PC-3 (cell line): ENCODE data around the gene TIE1. TPM values are rescaled to one million over a fixed set of nuclear protein-coding genes. Genes with fewer than 3 reads are reported as not detected.

Source experiments
- ATAC-seq: fragments of 200-7000 bp; cut with Tn5 transposase; 2 replicates; pipeline ENCODE4 v1.9.1; 2020; ENCODE audit warnings: mild to moderate bottlenecking, moderate library complexity
- BruUV-seq: library from RNA; stranded (reverse); fragments of 400-500 nt; replicated peaks from 2 replicates; lab custom pipeline; 2021; lab: Mats Ljungman, UMichigan
- CTCF ChIA-PET: fragments of 300-600 bp; sonication (Branson Sonifier 250); formaldehyde crosslinking; loops from one replicate; lab custom pipeline; 2022; ENCODE audit warnings: antibody characterized with exemption; lab: Charles Lee
- POLR2A ChIA-PET: fragments of 300-600 bp; sonication (Branson Sonifier 250); formaldehyde crosslinking; loops from one replicate; lab custom pipeline; 2022; ENCODE audit warnings: antibody characterized with exemption; ENCODE audit not compliant: unreplicated experiment; lab: Charles Lee
- DNase-seq: peaks from one replicate; pipeline ENCODE4 v3.0.0-alpha.2; 2015
- H2AFZ ChIP-seq: fragments of 300-600 bp; sonication (generic); 2 replicates; pipeline ENCODE4 v1.6.0; 2016; ENCODE audit warnings: antibody characterized with exemption, low read length
- H3F3A ChIP-seq: fragments of 300-600 bp; sonication (generic); one replicate; pipeline ENCODE4 v1.6.0; 2017; ENCODE audit warnings: antibody characterized with exemption, low read length, control low read depth, mild to moderate bottlenecking; ENCODE audit not compliant: unreplicated experiment
- H3K27ac ChIP-seq: fragments of 300-600 bp; sonication (generic); 2 replicates; pipeline ENCODE4 v1.5.1; 2016; ENCODE audit warnings: mild to moderate bottlenecking, low read length
- H3K27me3 ChIP-seq: fragments of 300-600 bp; sonication (generic); 2 replicates; pipeline ENCODE4 v1.6.1; 2016; ENCODE audit warnings: low read length, mixed read lengths
- H3K36me3 ChIP-seq: fragments of 300-600 bp; sonication (generic); 2 replicates; pipeline ENCODE4 v1.6.1; 2016; ENCODE audit warnings: low read depth, mixed run types, low read length, mixed read lengths
- H3K4me1 ChIP-seq: fragments of 300-600 bp; sonication (generic); 2 replicates; pipeline ENCODE4 v1.5.1; 2016; ENCODE audit warnings: low read length; ENCODE audit not compliant: insufficient read depth
- H3K4me2 ChIP-seq: fragments of 300-600 bp; sonication (generic); 2 replicates; pipeline ENCODE4 v1.6.0; 2016; ENCODE audit warnings: low read length
- H3K4me3 ChIP-seq: fragments of 300-600 bp; sonication (generic); 2 replicates; pipeline ENCODE4 v1.5.1; 2016; ENCODE audit warnings: mild to moderate bottlenecking, low read length, mixed read lengths
- H3K79me2 ChIP-seq: fragments of 300-600 bp; sonication (generic); 2 replicates; pipeline ENCODE4 v1.6.1; 2017; ENCODE audit warnings: low read length, mixed read lengths
- H3K9ac ChIP-seq: fragments of 300-600 bp; sonication (generic); 2 replicates; pipeline ENCODE4 v1.6.0; 2016; ENCODE audit warnings: mild to moderate bottlenecking, low read length
- H3K9me2 ChIP-seq: fragments of 300-600 bp; sonication (generic); replicated peaks from 2 replicates; pipeline ENCODE4 v1.6.1; 2016; ENCODE audit warnings: mixed run types, low read length, mixed read lengths
- H3K9me3 ChIP-seq: fragments of 300-600 bp; sonication (generic); 2 replicates; pipeline ENCODE4 v1.6.1; 2016; ENCODE audit warnings: low read length, mixed read lengths
- H4K20me1 ChIP-seq: fragments of 300-600 bp; sonication (generic); 2 replicates; pipeline ENCODE4 v1.6.1; 2016; ENCODE audit warnings: low read length, mixed read lengths
- CTCF ChIP-seq: fragments of 300-600 bp; sonication (generic); conservative IDR thresholded peaks from 2 replicates; pipeline ENCODE4 v1.5.1; 2017; ENCODE audit warnings: antibody characterized with exemption, low read depth, mild to moderate bottlenecking, low read length
- EZH2 ChIP-seq: fragments of 300-600 bp; sonication (generic); IDR thresholded peaks from one replicate; pipeline ENCODE4 v1.6.1; 2017; ENCODE audit warnings: antibody characterized with exemption, mild to moderate bottlenecking, low read length; ENCODE audit not compliant: unreplicated experiment
- EZH2phosphoT487 ChIP-seq: fragments of 300-600 bp; sonication (generic); IDR thresholded peaks from 2 replicates; pipeline ENCODE4 v1.6.1; 2018; ENCODE audit warnings: mild to moderate bottlenecking, antibody characterized with exemption, low read length, borderline replicate concordance
- intact Hi-C: fragments of 100-400 bp; cut with micrococcal nuclease; formaldehyde crosslinking; loops from 2 replicates; pipeline ENCODE4 v1.9.0; 2023
- total RNA-seq: library from RNA; depleted of rRNA; stranded (reverse); fragments of >200 nt; gene quantifications from 2 replicates; pipeline ENCODE4 v1.2.3, GENCODE V29; 2014

The TIE1 gene
- total RNA-seq, 1 experiment from 2014 or later, result 1.5 TPM

GRCh38 chr1:43311521-43311920 lies 10.7 kb downstream of the TIE1 start:
- Histone ChIP-seq H3K27me3 (no peaks in the 10 kb centered on the region), H3K9me2 (no peaks in the 10 kb centered on the region), H3K36me3 (no peaks in the 10 kb centered on the region), H4K20me1 (no peaks in the 10 kb centered on the region), H3F3A (no peaks in the 10 kb centered on the region), H3K9me3 (no peaks in the 10 kb centered on the region), H3K79me2 (no peaks in the 10 kb centered on the region), H3K4me3 (no peak overlapping the region), H3K9ac (no peak overlapping the region), H3K4me2 (no peak overlapping the region), H3K4me1 (no peaks in the 10 kb centered on the region), H3K27ac (no peak overlapping the region), H2AFZ (no peak overlapping the region)
- ChIA-PET CTCF (no interaction called here), POLR2A (no interaction called here)
- ATAC-seq, result no peak
- intact Hi-C loops, result no loop called here
- no peak for TF ChIP-seq EZH2phosphoT487
- no peak for TF ChIP-seq CTCF
- TF ChIP-seq EZH2, result no peak
- DNase-seq, result no peak
- no TSS peak for BruUV-seq

- Histone ChIP-seq H4K20me1 (no peaks in the 10 kb centered on the region), H3K4me2 (no peak overlapping the region), H3K27ac (no peak overlapping the region), H3K27me3 (no peaks in the 10 kb centered on the region), H3K4me3 (no peak overlapping the region), H3K9me2 (no peaks in the 10 kb centered on the region), H3F3A (no peaks in the 10 kb centered on the region), H2AFZ (no peak overlapping the region), H3K79me2 (no peaks in the 10 kb centered on the region), H3K9ac (no peak overlapping the region), H3K36me3 (no peaks in the 10 kb centered on the region), H3K9me3 (no peaks in the 10 kb centered on the region), H3K4me1 (no peaks in the 10 kb centered on the region)
- no peak for ATAC-seq
- intact Hi-C loops, result no loop called here
- BruUV-seq, result no TSS peak
- no peak for DNase-seq
- ChIA-PET POLR2A (no interaction called here), CTCF (no interaction called here)
- TF ChIP-seq EZH2phosphoT487 (no peak), EZH2 (no peak), CTCF (no peak)
These were observed 11.4 kb downstream of the TIE1 start for GRCh38 chr1:43312212-43312623.

DNA sequence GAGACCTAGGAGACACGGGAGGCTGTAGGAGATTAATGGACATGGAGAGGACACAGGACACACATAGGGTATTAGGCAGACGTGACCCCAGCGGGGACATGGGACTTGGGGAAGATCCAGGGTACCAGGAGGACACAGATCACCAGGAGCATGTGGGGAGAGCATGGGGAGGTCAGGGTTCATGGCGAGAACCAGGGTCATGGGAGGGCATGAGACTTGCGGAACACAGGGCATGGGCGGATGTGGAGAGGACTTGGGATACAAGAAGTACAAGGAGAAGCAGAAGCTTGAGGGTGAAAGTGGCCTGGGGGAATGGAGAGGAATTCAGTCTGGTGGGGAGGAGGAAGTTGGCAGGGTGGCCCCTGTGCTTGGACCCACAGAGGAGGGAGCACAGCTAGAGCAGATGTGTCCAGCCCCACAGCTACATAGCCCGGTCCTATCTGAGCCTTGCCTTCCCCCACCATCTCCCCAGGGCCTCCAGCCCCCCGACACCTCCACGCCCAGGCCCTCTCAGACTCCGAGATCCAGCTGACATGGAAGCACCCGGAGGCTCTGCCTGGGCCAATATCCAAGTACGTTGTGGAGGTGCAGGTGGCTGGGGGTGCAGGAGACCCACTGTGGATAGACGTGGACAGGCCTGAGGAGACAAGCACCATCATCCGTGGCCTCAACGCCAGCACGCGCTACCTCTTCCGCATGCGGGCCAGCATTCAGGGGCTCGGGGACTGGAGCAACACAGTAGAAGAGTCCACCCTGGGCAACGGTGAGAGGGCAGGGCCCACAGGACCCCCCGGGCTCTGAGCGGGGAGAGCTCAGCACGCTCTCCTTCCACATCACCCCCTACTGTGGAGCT lies 12.1 kb downstream of the TIE1 start:
- ChIA-PET CTCF (no interaction called here), POLR2A (no interaction called here)

More for the DNA sequence above, 12.1 kb downstream of the TIE1 start:
- Histone ChIP-seq H3K4me3 (no peak overlapping the region), H3K9me2 (no peaks in the 10 kb centered on the region), H4K20me1 (no peaks in the 10 kb centered on the region), H3K4me1 (no peaks in the 10 kb centered on the region), H3K79me2 (no peaks in the 10 kb centered on the region), H3K27me3 (no peaks in the 10 kb centered on the region), H3K4me2 (no peak overlapping the region), H3K36me3 (no peaks in the 10 kb centered on the region), H3K27ac (no peak overlapping the region), H3F3A (no peaks in the 10 kb centered on the region), H3K9me3 (no peaks in the 10 kb centered on the region), H2AFZ (no peak overlapping the region), H3K9ac (no peak overlapping the region)
- intact Hi-C loops, result no loop called here
- DNase-seq (no peak), ATAC-seq (no peak)
- no peak for TF ChIP-seq EZH2phosphoT487
- TF ChIP-seq EZH2, result no peak
- TF ChIP-seq CTCF, result no peak
- BruUV-seq, result no TSS peak
